Esophagus squamous epithelium (tissue), 4 donors: Measurements from ENCODE around the gene SAP30L.

Experiments
- POLR2A ChIP-seq, 4 donors: fragments of 450-650 bp; IDR thresholded peaks; one replicate each; pipeline ENCODE4 v1.6.1; 2017; ENCODE audit warnings: antibody characterized with exemption in 4 of 4, mild to moderate bottlenecking in 4 of 4, moderate library complexity in 3 of 4
- TF ChIP-seq, protein P1 (sequence below), 6 experiments: fragments of 450-650 bp in 4 of 6; fragments of 200-600 bp in 2 of 6; sonication (generic) in 2 of 6; IDR thresholded peaks; one replicate each; pipeline ENCODE4 v1.5.1; 2016 to 2019; ENCODE audit warnings: antibody characterized with exemption in 6 of 6, mild to moderate bottlenecking in 4 of 6, moderate library complexity in 4 of 6

DNA sequence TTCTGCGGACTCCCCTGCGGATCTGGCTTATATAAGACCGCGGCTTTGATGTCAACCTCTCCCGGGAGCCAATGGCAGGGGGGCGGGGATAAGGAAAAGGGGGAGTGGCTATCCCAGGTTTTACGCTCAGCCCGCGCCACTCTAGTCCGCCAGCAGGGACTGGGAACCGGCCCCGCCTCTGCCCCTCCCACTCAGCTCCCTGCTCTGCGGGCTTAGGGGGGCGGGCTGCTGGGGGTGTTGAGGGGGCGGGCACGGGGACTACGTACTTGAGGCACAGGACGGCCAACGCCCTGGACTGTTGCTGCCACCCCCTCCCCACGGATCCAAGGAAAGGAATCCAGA is 32.4 kb downstream of the SAP30L start, which contains the start of gene HAND1:
- TF ChIP-seq, protein P1, sequence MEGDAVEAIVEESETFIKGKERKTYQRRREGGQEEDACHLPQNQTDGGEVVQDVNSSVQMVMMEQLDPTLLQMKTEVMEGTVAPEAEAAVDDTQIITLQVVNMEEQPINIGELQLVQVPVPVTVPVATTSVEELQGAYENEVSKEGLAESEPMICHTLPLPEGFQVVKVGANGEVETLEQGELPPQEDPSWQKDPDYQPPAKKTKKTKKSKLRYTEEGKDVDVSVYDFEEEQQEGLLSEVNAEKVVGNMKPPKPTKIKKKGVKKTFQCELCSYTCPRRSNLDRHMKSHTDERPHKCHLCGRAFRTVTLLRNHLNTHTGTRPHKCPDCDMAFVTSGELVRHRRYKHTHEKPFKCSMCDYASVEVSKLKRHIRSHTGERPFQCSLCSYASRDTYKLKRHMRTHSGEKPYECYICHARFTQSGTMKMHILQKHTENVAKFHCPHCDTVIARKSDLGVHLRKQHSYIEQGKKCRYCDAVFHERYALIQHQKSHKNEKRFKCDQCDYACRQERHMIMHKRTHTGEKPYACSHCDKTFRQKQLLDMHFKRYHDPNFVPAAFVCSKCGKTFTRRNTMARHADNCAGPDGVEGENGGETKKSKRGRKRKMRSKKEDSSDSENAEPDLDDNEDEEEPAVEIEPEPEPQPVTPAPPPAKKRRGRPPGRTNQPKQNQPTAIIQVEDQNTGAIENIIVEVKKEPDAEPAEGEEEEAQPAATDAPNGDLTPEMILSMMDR (IDR thresholded peaks at IDR 0.05): no peak
- no peak for TF ChIP-seq POLR2A (IDR thresholded peaks at IDR 0.05)
